IPS-NIHi11 (cell line): ENCODE data around the gene HNF1A.

Source experiments
- DNase-seq: peaks from one replicate; pipeline ENCODE4 v3.0.0; 2012; ENCODE audit warnings: mixed read lengths, low spot score

HNF1A gene

GRCh38 chr12:120988658-120989057 is 10.3 kb downstream of the HNF1A start:
- DNase-seq: no peak

DNA sequence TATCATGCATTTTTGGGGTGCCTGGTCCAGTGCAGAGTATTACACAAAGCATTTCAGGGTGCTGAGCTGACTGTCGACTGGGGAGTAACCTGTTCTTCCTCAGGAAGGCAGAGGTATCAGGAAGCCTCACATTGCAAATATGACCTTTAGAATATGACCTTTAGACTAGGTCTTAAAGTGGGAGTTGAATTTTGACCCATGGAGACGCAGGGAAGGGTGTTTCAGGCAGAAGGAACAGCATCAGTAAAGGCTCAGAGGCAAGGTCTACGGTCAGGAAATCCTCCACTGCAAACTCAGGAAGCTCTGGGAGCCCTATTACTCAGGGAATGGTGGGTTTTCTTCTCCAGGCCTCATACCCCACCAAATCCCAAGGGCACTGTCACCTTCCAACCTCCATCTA is 11.3 kb downstream of the HNF1A start:
- no peak for DNase-seq

DNA sequence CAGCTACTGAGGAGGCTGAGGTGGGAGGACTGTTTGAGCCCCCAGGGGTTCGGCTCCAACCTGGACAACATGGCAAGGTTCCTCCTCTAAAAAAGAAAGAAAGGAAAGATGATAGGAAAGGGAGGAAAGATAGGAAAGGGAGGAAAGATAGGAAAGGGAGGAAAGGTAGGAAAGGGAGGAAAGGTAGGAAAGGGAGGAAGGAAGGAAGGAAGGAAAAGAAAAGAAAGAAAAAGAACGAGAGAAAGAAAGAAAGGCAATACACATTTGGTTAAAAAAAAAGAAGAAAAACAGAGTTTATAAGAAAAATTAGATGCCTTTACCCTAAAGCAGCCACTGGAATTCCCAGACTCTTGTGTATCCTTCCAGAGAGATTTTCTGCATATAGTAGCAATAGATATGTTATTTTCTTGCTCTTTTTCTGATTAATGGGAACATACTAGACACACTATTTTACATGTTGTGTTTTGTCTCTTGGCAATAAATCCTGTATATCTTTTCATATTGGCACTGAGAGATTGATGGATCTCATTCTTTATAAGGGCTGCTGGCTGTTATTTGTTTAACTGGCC is 12.2 kb downstream of the HNF1A start:
- no peak for DNase-seq

DNA sequence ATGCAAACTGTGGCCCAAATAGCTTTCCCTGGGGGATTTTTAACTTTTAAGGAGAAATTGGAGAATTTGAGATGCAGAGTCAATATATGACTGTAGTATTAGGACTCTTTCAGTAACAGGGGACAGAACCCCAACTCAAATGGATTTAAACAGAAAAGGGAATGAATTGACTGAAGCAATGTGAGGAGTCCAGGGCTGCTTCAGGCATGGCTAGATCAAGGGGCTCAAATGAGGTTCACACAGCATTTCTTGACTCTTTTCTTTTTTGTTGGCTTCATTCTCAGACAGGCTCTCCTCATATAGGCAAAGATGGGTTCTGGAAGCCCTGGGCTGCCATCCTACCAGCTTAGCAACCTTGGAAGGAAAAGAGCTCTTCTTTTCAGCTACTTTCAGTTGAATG is 13.6 kb downstream of the HNF1A start:
- DNase-seq: no peak

- DNase-seq: no peak
These were observed 14.6 kb downstream of the HNF1A start for GRCh38 chr12:120992989-120993388.

DNA sequence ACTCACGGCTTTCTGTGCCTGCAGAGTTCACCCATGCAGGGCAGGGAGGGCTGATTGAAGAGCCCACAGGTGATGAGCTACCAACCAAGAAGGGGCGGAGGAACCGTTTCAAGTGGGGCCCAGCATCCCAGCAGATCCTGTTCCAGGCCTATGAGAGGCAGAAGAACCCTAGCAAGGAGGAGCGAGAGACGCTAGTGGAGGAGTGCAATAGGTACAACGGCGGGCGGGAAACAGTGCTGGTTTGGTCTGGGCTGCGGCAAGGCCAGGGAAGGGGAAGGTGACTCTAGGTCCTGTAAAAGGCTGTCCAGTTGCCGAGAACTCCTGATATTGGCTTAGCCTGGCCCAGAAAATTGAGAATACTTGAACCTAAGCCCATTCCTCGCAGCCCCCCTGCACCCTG is 15.2 kb downstream of the HNF1A start:
- no peak for DNase-seq

GRCh38 chr12:120994059-120994458 is 15.7 kb downstream of the HNF1A start:
- DNase-seq: no peak

- no peak for DNase-seq
These were observed 16.4 kb downstream of the HNF1A start for GRCh38 chr12:120994589-120995337.

- no peak for DNase-seq
These were observed 17.9 kb downstream of the HNF1A start for GRCh38 chr12:120996133-120996746.

- no peak for DNase-seq
These were observed 19.1 kb downstream of the HNF1A start for GRCh38 chr12:120997448-120997847.

DNA sequence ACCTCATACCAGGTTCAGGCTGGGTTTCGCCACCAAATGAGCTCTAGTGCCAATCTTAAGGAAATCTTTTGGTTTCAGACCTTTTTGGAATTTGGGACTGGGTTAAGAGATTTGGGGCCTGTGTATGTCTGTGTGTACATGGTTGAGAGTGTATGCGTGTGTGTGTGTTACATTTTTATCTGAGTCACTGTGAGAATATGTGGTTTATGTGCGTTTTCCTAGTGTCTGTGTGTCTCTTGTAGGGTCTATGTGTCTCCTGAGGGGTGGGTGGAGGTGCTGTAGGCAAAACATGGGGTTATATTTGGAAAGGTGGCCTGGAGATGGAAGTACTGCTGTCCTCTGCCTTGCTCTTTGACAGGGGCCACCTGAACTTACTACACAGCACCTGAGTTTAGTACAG is 20.1 kb downstream of the HNF1A start:
- DNase-seq: no peak

- peak; percentile 91 for DNase-seq
These were observed 21.1 kb downstream of the HNF1A start for GRCh38 chr12:120999191-121000120.

DNA sequence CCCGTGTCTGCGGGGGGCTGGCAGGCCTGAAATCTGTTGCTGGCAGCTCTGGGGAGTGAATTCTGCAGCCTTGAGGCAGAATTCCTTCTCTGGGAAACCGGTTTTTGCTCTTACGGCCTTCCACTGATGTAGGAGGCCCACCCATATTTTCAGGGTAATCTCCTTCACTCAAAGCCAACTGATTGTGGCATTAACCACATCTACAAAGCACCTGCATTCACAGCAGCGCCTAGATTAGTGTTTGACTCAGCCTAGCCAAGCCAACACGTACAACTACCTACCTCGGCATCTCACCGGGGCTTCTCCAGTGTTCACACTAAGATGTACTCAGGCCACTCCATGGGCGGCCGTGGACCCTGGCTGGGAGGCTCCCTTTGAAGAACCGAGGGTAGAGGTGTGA is 22.2 kb downstream of the HNF1A start:
- DNase-seq: no peak

DNA sequence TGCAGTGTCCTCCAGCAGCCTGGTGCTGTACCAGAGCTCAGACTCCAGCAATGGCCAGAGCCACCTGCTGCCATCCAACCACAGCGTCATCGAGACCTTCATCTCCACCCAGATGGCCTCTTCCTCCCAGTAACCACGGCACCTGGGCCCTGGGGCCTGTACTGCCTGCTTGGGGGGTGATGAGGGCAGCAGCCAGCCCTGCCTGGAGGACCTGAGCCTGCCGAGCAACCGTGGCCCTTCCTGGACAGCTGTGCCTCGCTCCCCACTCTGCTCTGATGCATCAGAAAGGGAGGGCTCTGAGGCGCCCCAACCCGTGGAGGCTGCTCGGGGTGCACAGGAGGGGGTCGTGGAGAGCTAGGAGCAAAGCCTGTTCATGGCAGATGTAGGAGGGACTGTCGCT is 22.7 kb downstream of the HNF1A start:
- no peak for DNase-seq

GRCh38 chr12:121001841-121002483 is 23.6 kb downstream of the HNF1A start:
- no peak for DNase-seq

DNA sequence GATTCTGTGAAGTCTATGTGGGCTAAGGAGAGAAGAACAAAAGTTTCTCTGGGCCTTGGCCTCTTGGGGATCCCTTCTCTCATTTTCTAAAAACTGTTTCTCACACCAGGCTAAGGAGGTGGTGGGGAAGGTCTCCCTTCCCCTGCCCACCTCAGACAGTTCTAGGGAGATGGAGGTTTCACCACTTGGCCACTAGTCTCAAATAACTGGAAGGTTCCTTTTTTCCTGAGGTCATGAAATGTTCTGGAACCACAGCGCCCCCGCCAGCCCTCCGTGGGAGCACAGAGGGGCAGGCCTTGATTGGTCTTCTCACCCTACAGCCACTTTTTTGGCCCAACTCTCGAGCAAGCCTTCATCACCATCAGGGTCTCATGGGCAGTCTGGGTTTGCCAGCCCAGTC is 25.3 kb downstream of the HNF1A start:
- no peak for DNase-seq

- DNase-seq: no peak
These were observed 26.0 kb downstream of the HNF1A start for GRCh38 chr12:121004253-121004815.

GRCh38 chr12:121005346-121005815 is 27.0 kb downstream of the HNF1A start:
- peak; percentile 69 for DNase-seq

DNA sequence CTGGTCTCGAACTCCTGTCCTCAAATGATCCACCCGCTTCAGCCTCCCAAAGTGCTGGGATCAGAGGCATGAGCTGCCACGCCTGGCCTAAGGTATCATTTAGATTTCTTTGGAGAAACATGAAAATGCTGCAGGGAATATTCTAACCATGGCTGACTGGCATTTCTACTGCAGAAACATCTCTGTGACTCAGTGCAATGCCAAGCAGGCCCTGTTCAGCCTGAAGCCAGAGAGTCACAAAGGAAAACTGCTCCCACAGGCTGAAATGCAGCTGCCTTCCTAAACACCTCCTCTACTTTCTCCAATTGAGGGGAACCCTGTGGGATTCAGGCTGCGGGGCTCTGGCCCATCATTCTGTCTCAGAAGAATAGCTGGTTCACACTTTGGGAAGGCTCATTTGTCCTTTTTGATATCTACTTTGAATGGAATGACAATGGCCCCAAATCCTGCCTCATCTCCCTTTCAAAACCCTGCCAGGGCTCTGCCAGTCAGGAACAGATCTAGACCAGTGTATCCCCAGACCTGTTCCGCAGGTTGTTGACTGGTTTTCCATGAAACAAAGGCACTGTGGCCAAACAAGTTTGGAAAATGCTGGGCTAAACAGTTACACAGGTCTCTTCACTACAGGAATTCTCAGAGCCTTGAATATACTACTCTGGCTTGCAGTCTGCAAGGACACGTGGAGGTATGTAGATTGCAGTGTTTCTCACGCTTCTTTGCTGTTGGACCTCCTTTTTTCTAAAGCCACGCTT is 30.2 kb downstream of the HNF1A start:
- no peak for DNase-seq

GRCh38 chr12:121009741-121010140 is 31.4 kb downstream of the HNF1A start:
- DNase-seq: peak; percentile 62

DNA sequence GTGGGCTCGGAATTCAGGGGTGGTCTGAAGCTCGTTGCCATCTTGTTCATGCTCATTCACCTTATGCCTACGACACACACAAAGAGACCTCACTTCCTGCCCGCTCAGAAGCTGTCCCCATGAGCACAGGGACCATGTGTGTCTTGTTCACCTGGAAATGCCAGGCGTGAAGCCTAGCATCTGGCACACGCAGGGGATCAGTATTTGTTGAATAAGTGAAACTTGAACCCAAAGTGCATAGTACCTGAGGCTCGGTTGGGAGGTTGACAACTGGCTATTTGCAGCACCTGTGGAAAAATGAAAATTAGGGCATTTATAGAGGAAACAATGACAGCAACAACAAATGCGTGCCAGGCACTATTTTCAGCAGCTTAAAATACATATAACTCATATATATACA is 32.5 kb downstream of the HNF1A start:
- no peak for DNase-seq
